Esophagus squamous epithelium (tissue), 5 donors: Measurements from ENCODE around the gene UCP2. TPM values are rescaled to one million over a fixed set of nuclear protein-coding genes. Genes with fewer than 3 reads are reported as not detected.

Source experiments
- DNase-seq: peaks from one replicate; lab custom pipeline; 2025; lab: John Stamatoyannopoulos, UW
- H3K27ac ChIP-seq, 4 donors: fragments of 200-600 bp; sonication (generic); one replicate each; pipeline ENCODE4 v1.5.1; 2016 to 2019; ENCODE audit warnings: mild to moderate bottlenecking in 1 of 4
- H3K27me3 ChIP-seq, 4 donors: fragments of 200-600 bp; sonication (generic); 1 replicate in 3 of 4; 2 replicates in 1 of 4; pipeline versions ENCODE4 v1.5.1 to v1.6.0; 2017 to 2021; ENCODE audit warnings: antibody characterized with exemption in 1 of 4
- H3K36me3 ChIP-seq, 3 donors: fragments of 200-600 bp; sonication (generic); one replicate each; pipeline ENCODE4 v1.5.1; 2016 to 2019
- H3K4me1 ChIP-seq, 3 donors: fragments of 200-600 bp; sonication (generic); one replicate each; pipeline ENCODE4 v1.5.1; 2017 to 2019
- H3K4me3 ChIP-seq, 4 donors: fragments of 200-600 bp; sonication (generic); 1 replicate in 3 of 4; 2 replicates in 1 of 4; pipeline ENCODE4 v1.5.1; 2016 to 2019; ENCODE audit warnings: mild to moderate bottlenecking in 2 of 4, moderate library complexity in 1 of 4
- H3K9me3 ChIP-seq, 3 donors: fragments of 200-600 bp; sonication (generic); one replicate each; pipeline ENCODE4 v1.5.1; 2016 to 2019
- POLR2A ChIP-seq, 4 donors: fragments of 450-650 bp; IDR thresholded peaks; one replicate each; pipeline ENCODE4 v1.6.1; 2017; ENCODE audit warnings: antibody characterized with exemption in 4 of 4, mild to moderate bottlenecking in 4 of 4, moderate library complexity in 3 of 4
- WGBS, 2 donors: methylation state at CpG; one replicate each; pipeline ENCODE4 v1.1.5; 2018; 5-methylcytosine and 5-hydroxymethylcytosine counted together
- intact Hi-C: fragments of 100-400 bp; cut with DNase I; formaldehyde crosslinking; loops from one replicate; pipeline ENCODE4 v1.15.0; 2022
- total RNA-seq, 4 donors: library from RNA; depleted of rRNA; stranded (reverse); fragments of >200 nt; gene quantifications; one replicate each; pipeline ENCODE4 v1.1.0, GENCODE V29; 2016
- TF ChIP-seq, protein P1 (sequence below), 6 experiments: fragments of 450-650 bp in 4 of 6; fragments of 200-600 bp in 2 of 6; sonication (generic) in 2 of 6; IDR thresholded peaks; one replicate each; pipeline ENCODE4 v1.5.1; 2016 to 2019; ENCODE audit warnings: antibody characterized with exemption in 6 of 6, mild to moderate bottlenecking in 4 of 6, moderate library complexity in 4 of 6
- donor health status: DM: yes; HTN: yes; CAD: no.

The UCP2 gene
- total RNA-seq, 4 donors from 2014 or later, result 4.0 to 26.7 (median 7.1) TPM

GRCh38 chr11:73980001-73980961 is 2.4 kb downstream of the UCP2 start:
- Histone ChIP-seq H3K4me1 (peaks cover 6 to 68% (median 22%) of the 10 kb centered on the region in 3 donors), H3K27ac (peak overlapping the region; percentile 64 to 93 (median 84)), H3K4me3 (peak overlapping the region in 2 of 4 donors; percentile 54 to 72), H3K36me3 (peaks cover 0 to 32% (median 0%) of the 10 kb centered on the region in 3 donors), H3K9me3 (no peaks in the 10 kb centered on the region), H3K27me3 (no peaks in the 10 kb centered on the region)
- intact Hi-C loops, result no loop called here
- WGBS, 2 donors, result 53 to 60% methylated on average over 4 to 6 of the region's 6 CpGs
- peak; percentile 24 for DNase-seq
- peak in 1 of 4 donors; percentile 52 for TF ChIP-seq POLR2A (IDR thresholded peaks at IDR 0.05)
- TF ChIP-seq, protein P1, sequence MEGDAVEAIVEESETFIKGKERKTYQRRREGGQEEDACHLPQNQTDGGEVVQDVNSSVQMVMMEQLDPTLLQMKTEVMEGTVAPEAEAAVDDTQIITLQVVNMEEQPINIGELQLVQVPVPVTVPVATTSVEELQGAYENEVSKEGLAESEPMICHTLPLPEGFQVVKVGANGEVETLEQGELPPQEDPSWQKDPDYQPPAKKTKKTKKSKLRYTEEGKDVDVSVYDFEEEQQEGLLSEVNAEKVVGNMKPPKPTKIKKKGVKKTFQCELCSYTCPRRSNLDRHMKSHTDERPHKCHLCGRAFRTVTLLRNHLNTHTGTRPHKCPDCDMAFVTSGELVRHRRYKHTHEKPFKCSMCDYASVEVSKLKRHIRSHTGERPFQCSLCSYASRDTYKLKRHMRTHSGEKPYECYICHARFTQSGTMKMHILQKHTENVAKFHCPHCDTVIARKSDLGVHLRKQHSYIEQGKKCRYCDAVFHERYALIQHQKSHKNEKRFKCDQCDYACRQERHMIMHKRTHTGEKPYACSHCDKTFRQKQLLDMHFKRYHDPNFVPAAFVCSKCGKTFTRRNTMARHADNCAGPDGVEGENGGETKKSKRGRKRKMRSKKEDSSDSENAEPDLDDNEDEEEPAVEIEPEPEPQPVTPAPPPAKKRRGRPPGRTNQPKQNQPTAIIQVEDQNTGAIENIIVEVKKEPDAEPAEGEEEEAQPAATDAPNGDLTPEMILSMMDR (IDR thresholded peaks at IDR 0.05), result peak in 1 of 6 experiments; percentile 6

- 85 to 100% methylated on average over 2 of the region's 3 CpGs for WGBS, 2 donors
- intact Hi-C loops, result no loop called here
- no peaks in the 10 kb centered on the region for H3K9me3 ChIP-seq
- TF ChIP-seq, protein P1 (IDR thresholded peaks at IDR 0.05), result no peak
- TF ChIP-seq POLR2A (IDR thresholded peaks at IDR 0.05), result no peak
- H3K27me3 ChIP-seq, result no peaks in the 10 kb centered on the region
- no peak overlapping the region for H3K4me3 ChIP-seq
- peaks cover 0 to 36% (median 0%) of the 10 kb centered on the region in 3 donors for H3K36me3 ChIP-seq
- DNase-seq, result no peak
- H3K27ac ChIP-seq, result no peak overlapping the region
- H3K4me1 ChIP-seq, result peaks cover 8 to 67% (median 24%) of the 10 kb centered on the region in 3 donors
Measured at GRCh38 chr11:73978576-73979086, 4.0 kb downstream of the UCP2 start.

GRCh38 chr11:73977856-73978519 is 4.7 kb downstream of the UCP2 start:
- DNase-seq, result no peak
- H3K4me1 ChIP-seq, result peaks cover 5 to 67% (median 28%) of the 10 kb centered on the region in 3 donors
- no peak overlapping the region for H3K27ac ChIP-seq
- no peak overlapping the region for H3K4me3 ChIP-seq
- peaks cover 0 to 36% (median 0%) of the 10 kb centered on the region in 3 donors for H3K36me3 ChIP-seq
- H3K27me3 ChIP-seq, result no peaks in the 10 kb centered on the region
- intact Hi-C loops, result no loop called here
- 92 to 94% methylated on average over 6 to 17 of the region's 18 CpGs for WGBS, 2 donors
- H3K9me3 ChIP-seq, result no peaks in the 10 kb centered on the region
- TF ChIP-seq, protein P1 (IDR thresholded peaks at IDR 0.05), result no peak
- TF ChIP-seq POLR2A (IDR thresholded peaks at IDR 0.05), result no peak

- TF ChIP-seq POLR2A (IDR thresholded peaks at IDR 0.05), result no peak
- TF ChIP-seq, protein P1 (IDR thresholded peaks at IDR 0.05), result no peak
- Histone ChIP-seq H3K27me3 (no peaks in the 10 kb centered on the region), H3K4me1 (peaks cover 7 to 56% (median 22%) of the 10 kb centered on the region in 3 donors), H3K27ac (peak overlapping the region in 1 of 4 donors; percentile 21), H3K36me3 (peaks cover 0 to 36% (median 0%) of the 10 kb centered on the region in 3 donors), H3K9me3 (no peaks in the 10 kb centered on the region), H3K4me3 (no peak overlapping the region)
- DNase-seq, result no peak
- 85 to 87% methylated on average over 8 to 10 of the region's 14 CpGs for WGBS, 2 donors
- intact Hi-C loops, result no loop called here
Measured at GRCh38 chr11:73976451-73977151, 6.0 kb downstream of the UCP2 start.
